Measurements from ENCODE around the gene TNFRSF4. TPM values are rescaled to one million over a fixed set of nuclear protein-coding genes. Genes with fewer than 3 reads are reported as not detected.
A peak's percentile ranks its signal among the peaks of the same experiment; 100 is the strongest.

Gene TNFRSF4
- total RNA-seq, 4 donors from 2014 or later: 0.39 to 3.7 (median 0.97) TPM

- H3K27ac ChIP-seq: no peak overlapping the region
- DNase-seq (ENCODE audit: low spot score in 2 of 2): no peak
- no peaks in the 10 kb centered on the region for H3K9me3 ChIP-seq
- 92 to 94% methylated on average over 70 to 74 of the region's 74 CpGs for WGBS, 2 donors
- peaks cover 0 to 22% (median 12%) of the 10 kb centered on the region in 4 donors for H3K4me1 ChIP-seq
- TF ChIP-seq POLR2A (IDR thresholded peaks at IDR 0.05) (no peak), EP300 (IDR thresholded peaks at IDR 0.05) (no peak)
- TF ChIP-seq, protein P1, sequence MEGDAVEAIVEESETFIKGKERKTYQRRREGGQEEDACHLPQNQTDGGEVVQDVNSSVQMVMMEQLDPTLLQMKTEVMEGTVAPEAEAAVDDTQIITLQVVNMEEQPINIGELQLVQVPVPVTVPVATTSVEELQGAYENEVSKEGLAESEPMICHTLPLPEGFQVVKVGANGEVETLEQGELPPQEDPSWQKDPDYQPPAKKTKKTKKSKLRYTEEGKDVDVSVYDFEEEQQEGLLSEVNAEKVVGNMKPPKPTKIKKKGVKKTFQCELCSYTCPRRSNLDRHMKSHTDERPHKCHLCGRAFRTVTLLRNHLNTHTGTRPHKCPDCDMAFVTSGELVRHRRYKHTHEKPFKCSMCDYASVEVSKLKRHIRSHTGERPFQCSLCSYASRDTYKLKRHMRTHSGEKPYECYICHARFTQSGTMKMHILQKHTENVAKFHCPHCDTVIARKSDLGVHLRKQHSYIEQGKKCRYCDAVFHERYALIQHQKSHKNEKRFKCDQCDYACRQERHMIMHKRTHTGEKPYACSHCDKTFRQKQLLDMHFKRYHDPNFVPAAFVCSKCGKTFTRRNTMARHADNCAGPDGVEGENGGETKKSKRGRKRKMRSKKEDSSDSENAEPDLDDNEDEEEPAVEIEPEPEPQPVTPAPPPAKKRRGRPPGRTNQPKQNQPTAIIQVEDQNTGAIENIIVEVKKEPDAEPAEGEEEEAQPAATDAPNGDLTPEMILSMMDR (IDR thresholded peaks at IDR 0.05): no peak
- no peak overlapping the region for H3K4me3 ChIP-seq
- peaks cover 0 to 5% of the 10 kb centered on the region in 2 donors for H3K27me3 ChIP-seq
- peaks cover 0 to 74% (median under 1%) of the 10 kb centered on the region in 3 donors for H3K36me3 ChIP-seq
Observed at GRCh38 chr1:1216770-1217620, 3.0 kb upstream of the TNFRSF4 start.

GRCh38 chr1:1215881-1216605, 2.1 kb upstream of the TNFRSF4 start:
- DNase-seq (ENCODE audit: low spot score in 2 of 2): no peak
- Histone ChIP-seq H3K4me1 (peaks cover 0 to 22% (median 13%) of the 10 kb centered on the region in 4 donors), H3K9me3 (no peaks in the 10 kb centered on the region), H3K4me3 (no peak overlapping the region), H3K27ac (no peak overlapping the region), H3K36me3 (peaks cover 0 to 65% (median 0%) of the 10 kb centered on the region in 3 donors), H3K27me3 (peaks cover 0 to 10% of the 10 kb centered on the region in 2 donors)
- TF ChIP-seq EP300 (IDR thresholded peaks at IDR 0.05) (no peak), POLR2A (IDR thresholded peaks at IDR 0.05) (no peak)
- TF ChIP-seq, protein P1 (IDR thresholded peaks at IDR 0.05): no peak
- WGBS, 2 donors: 80 to 92% methylated on average over 13 to 18 of the region's 21 CpGs

- Histone ChIP-seq H3K4me3 (no peak overlapping the region), H3K9me3 (no peaks in the 10 kb centered on the region), H3K4me1 (peaks cover 0 to 22% (median 13%) of the 10 kb centered on the region in 4 donors), H3K27ac (no peak overlapping the region), H3K27me3 (peaks cover 0 to 11% of the 10 kb centered on the region in 2 donors), H3K36me3 (peaks cover 0 to 56% (median 0%) of the 10 kb centered on the region in 3 donors)
- 49 to 50% methylated on average over 11 of the region's 11 CpGs for WGBS, 2 donors
- no peak for DNase-seq (ENCODE audit: low spot score in 2 of 2)
- TF ChIP-seq POLR2A (IDR thresholded peaks at IDR 0.05) (no peak), EP300 (IDR thresholded peaks at IDR 0.05) (no peak)
- TF ChIP-seq, protein P1 (IDR thresholded peaks at IDR 0.05): no peak
Observed at GRCh38 chr1:1215080-1215676, 1.2 kb upstream of the TNFRSF4 start.

- no peak for TF ChIP-seq POLR2A (IDR thresholded peaks at IDR 0.05)
- no peak for TF ChIP-seq EP300 (IDR thresholded peaks at IDR 0.05)
- TF ChIP-seq, protein P1 (IDR thresholded peaks at IDR 0.05): no peak
- Histone ChIP-seq H3K27ac (peak overlapping the region in 1 of 4 donors; percentile 19), H3K36me3 (peaks cover 0 to 33% (median 0%) of the 10 kb centered on the region in 3 donors), H3K27me3 (peaks cover 0 to 26% of the 10 kb centered on the region in 2 donors), H3K4me1 (peaks cover 0 to 36% (median 25%) of the 10 kb centered on the region in 4 donors), H3K4me3 (peak overlapping the region in 2 of 4 donors; percentile 32 to 35), H3K9me3 (no peaks in the 10 kb centered on the region)
- DNase-seq (ENCODE audit: low spot score in 2 of 2): no peak
- 44 to 57% methylated on average over 7 to 12 of the region's 24 CpGs for WGBS, 2 donors
Observed at GRCh38 chr1:1212780-1213344, 1.1 kb downstream of the TNFRSF4 start.

Data from tibial nerve (tissue), 4 donors.